Measurements from ENCODE around the gene VAMP2. TPM values are rescaled to one million over a fixed set of nuclear protein-coding genes. Genes with fewer than 3 reads are reported as not detected.

The VAMP2 gene
- total RNA-seq, 4 donors from 2014 or later, result 10.9 to 37.0 (median 25.7) TPM

DNA sequence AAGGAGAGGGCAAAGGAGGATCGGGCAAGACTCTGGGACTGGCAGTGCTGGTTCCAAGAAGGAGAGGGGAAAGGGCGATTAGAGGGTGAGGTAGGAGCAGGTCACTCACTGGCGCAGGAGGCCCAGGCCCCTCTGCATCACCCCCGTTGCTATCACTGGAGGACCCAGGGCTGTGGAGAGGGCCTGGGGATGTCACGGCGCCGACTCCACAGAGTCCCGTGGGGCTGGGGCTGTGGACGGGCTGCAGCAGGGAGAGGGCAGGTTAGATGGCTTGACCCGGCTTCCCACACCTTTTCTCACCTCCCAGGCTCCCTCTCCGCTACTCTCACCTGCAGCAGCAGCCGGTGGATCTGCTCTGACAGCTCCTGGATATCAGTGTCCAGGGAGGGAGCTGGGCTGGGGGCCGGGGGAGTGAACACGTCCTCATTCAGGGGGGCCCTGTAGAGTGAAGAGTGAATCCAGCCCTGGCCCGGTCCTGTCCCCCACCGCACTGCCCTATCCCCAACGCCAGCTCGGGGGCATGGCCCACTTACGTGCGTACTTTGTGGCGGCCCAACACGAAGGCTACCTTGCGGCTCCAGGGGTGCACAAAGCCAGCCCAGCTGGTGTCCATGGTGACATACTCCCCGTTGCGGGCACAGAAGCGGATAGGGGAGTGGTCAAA lies 15.5 kb downstream of the VAMP2 start:
- no peak for ATAC-seq
- H3K4me3 ChIP-seq, result no peak overlapping the region
- peaks cover 45 to 63% of the 10 kb centered on the region in 2 donors for H3K4me1 ChIP-seq
- H3K9me3 ChIP-seq, result no peaks in the 10 kb centered on the region
- peaks cover 25 to 90% of the 10 kb centered on the region in 2 donors for H3K36me3 ChIP-seq
- H3K27me3 ChIP-seq, result no peaks in the 10 kb centered on the region
- TF ChIP-seq, protein P1, sequence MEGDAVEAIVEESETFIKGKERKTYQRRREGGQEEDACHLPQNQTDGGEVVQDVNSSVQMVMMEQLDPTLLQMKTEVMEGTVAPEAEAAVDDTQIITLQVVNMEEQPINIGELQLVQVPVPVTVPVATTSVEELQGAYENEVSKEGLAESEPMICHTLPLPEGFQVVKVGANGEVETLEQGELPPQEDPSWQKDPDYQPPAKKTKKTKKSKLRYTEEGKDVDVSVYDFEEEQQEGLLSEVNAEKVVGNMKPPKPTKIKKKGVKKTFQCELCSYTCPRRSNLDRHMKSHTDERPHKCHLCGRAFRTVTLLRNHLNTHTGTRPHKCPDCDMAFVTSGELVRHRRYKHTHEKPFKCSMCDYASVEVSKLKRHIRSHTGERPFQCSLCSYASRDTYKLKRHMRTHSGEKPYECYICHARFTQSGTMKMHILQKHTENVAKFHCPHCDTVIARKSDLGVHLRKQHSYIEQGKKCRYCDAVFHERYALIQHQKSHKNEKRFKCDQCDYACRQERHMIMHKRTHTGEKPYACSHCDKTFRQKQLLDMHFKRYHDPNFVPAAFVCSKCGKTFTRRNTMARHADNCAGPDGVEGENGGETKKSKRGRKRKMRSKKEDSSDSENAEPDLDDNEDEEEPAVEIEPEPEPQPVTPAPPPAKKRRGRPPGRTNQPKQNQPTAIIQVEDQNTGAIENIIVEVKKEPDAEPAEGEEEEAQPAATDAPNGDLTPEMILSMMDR (IDR thresholded peaks at IDR 0.05 in 4 of 5, conservative IDR thresholded peaks at IDR 0.05 in 1 of 5), result no peak
- in situ Hi-C loops (cut with MboI; ENCODE audit: low sequenced_read_pairs in 4 of 4), result no loop called here
- H3K27ac ChIP-seq, result peak overlapping the region; percentile 98 to 100 (median 100)
- DNase-seq, result no peak
- intact Hi-C loops (cut with DNase I; ENCODE audit: low total_unique reads), result no loop called here

- in situ Hi-C loops (cut with MboI; ENCODE audit: low sequenced_read_pairs in 4 of 4) (no loop called here), intact Hi-C loops (cut with DNase I; ENCODE audit: low total_unique reads) (no loop called here)
- TF ChIP-seq, protein P1 (IDR thresholded peaks at IDR 0.05 in 4 of 5, conservative IDR thresholded peaks at IDR 0.05 in 1 of 5), result no peak
- no peak for TF ChIP-seq POLR2A (IDR thresholded peaks at IDR 0.05)
- H3K4me3 ChIP-seq, result no peak overlapping the region
- H3K9me3 ChIP-seq, result no peaks in the 10 kb centered on the region
- H3K4me1 ChIP-seq, result peaks cover 49 to 64% of the 10 kb centered on the region in 2 donors
- no peak for DNase-seq
- H3K36me3 ChIP-seq, result peaks cover 25 to 93% of the 10 kb centered on the region in 2 donors
- no peak for ATAC-seq
- peak overlapping the region; percentile 98 to 100 (median 100) for H3K27ac ChIP-seq
- H3K27me3 ChIP-seq, result no peaks in the 10 kb centered on the region
These were observed 16.2 kb downstream of the VAMP2 start for GRCh38 chr17:8146381-8147140.

GRCh38 chr17:8145811-8146210 lies 16.9 kb downstream of the VAMP2 start:
- Histone ChIP-seq H3K4me3 (no peak overlapping the region), H3K27ac (peak overlapping the region; percentile 98 to 100 (median 100)), H3K36me3 (peaks cover 25 to 100% of the 10 kb centered on the region in 2 donors), H3K9me3 (no peaks in the 10 kb centered on the region), H3K27me3 (no peaks in the 10 kb centered on the region), H3K4me1 (peaks cover 48 to 70% of the 10 kb centered on the region in 2 donors)
- DNase-seq, result no peak
- TF ChIP-seq, protein P1 (IDR thresholded peaks at IDR 0.05 in 4 of 5, conservative IDR thresholded peaks at IDR 0.05 in 1 of 5), result no peak
- no peak for TF ChIP-seq POLR2A (IDR thresholded peaks at IDR 0.05)
- intact Hi-C loops (cut with DNase I; ENCODE audit: low total_unique reads), result no loop called here
- in situ Hi-C loops (cut with MboI; ENCODE audit: low sequenced_read_pairs in 4 of 4), result no loop called here
- ATAC-seq, result no peak

- H3K27me3 ChIP-seq, result no peaks in the 10 kb centered on the region
- peaks cover 47 to 70% of the 10 kb centered on the region in 2 donors for H3K4me1 ChIP-seq
- no peak overlapping the region for H3K4me3 ChIP-seq
- no peak for ATAC-seq
- peaks cover 25 to 100% of the 10 kb centered on the region in 2 donors for H3K36me3 ChIP-seq
- in situ Hi-C loops (cut with MboI; ENCODE audit: low sequenced_read_pairs in 4 of 4) (no loop called here), intact Hi-C loops (cut with DNase I; ENCODE audit: low total_unique reads) (no loop called here)
- H3K9me3 ChIP-seq, result no peaks in the 10 kb centered on the region
- DNase-seq, result no peak
- no peak for TF ChIP-seq POLR2A (IDR thresholded peaks at IDR 0.05)
- TF ChIP-seq, protein P1 (IDR thresholded peaks at IDR 0.05 in 4 of 5, conservative IDR thresholded peaks at IDR 0.05 in 1 of 5), result no peak
- peak overlapping the region; percentile 98 to 100 (median 100) for H3K27ac ChIP-seq
These were observed 18.1 kb downstream of the VAMP2 start for GRCh38 chr17:8144401-8145231.
